GM21528 (cell line): ENCODE measurements around the gene SIK3.

Source experiments
- ATAC-seq: cut with Tn5 transposase; IDR thresholded peaks from one replicate; pipeline ENCODE4 v1.9.1; 2021; ENCODE audit warnings: mild to moderate bottlenecking, moderate library complexity; ENCODE audit not compliant: unreplicated experiment, low FRiP score

SIK3 gene

GRCh38 chr11:116833816-116834534, 264.3 kb downstream of the SIK3 start:
- no peak for ATAC-seq

- ATAC-seq: no peak
These were observed 264.8 kb downstream of the SIK3 start for GRCh38 chr11:116833491-116833815.

GRCh38 chr11:116832350-116833290, 265.6 kb downstream of the SIK3 start:
- ATAC-seq: no peak

- ATAC-seq: no peak
These were observed 266.4 kb downstream of the SIK3 start for GRCh38 chr11:116831790-116832349.

- ATAC-seq: no peak
These were observed 267.9 kb downstream of the SIK3 start for GRCh38 chr11:116830184-116830912.

- ATAC-seq: no peak
These were observed 268.6 kb downstream of the SIK3 start, which contains the start of gene APOC3 for GRCh38 chr11:116829525-116830183. APOC3 (plus strand) TSS chr11:116829907; CDS start chr11:116830583, 676 bp downstream.

GRCh38 chr11:116828632-116829524, 269.4 kb downstream of the SIK3 start:
- no peak for ATAC-seq

GRCh38 chr11:116827461-116827860, 270.8 kb downstream of the SIK3 start:
- no peak for ATAC-seq

GRCh38 chr11:116826751-116827431, 271.3 kb downstream of the SIK3 start:
- no peak for ATAC-seq

- ATAC-seq: no peak
These were observed 272.1 kb downstream of the SIK3 start for GRCh38 chr11:116825854-116826750.

- no peak for ATAC-seq
These were observed 272.8 kb downstream of the SIK3 start for GRCh38 chr11:116825434-116825833.

- ATAC-seq: no peak
These were observed 275.0 kb downstream of the SIK3 start, which contains the start of gene APOA4 for GRCh38 chr11:116823031-116823843. APOA4 (minus strand) TSS chr11:116823304; CDS start chr11:116823191, 113 bp downstream.

GRCh38 chr11:116822575-116822974, 275.7 kb downstream of the SIK3 start:
- ATAC-seq: no peak

GRCh38 chr11:116821050-116821918, 276.9 kb downstream of the SIK3 start:
- no peak for ATAC-seq

- ATAC-seq: no peak
These were observed 279.2 kb downstream of the SIK3 start for GRCh38 chr11:116819049-116819448.

- ATAC-seq: no peak
These were observed 283.7 kb downstream of the SIK3 start for GRCh38 chr11:116814502-116814901.
